Testis (tissue), 3 donors: Measurements from ENCODE around the gene FAM110A. TPM values are rescaled to one million over a fixed set of nuclear protein-coding genes. Genes with fewer than 3 reads are reported as not detected.

Experiments used
- DNase-seq: peaks from one replicate; pipeline ENCODE4 v3.0.0-alpha.2; 2019
- H3K27ac ChIP-seq, 2 donors: fragments of 200-600 bp; sonication (generic); one replicate each; pipeline ENCODE4 v1.5.1; 2019
- H3K27me3 ChIP-seq: fragments of 200-600 bp; sonication (generic); one replicate; pipeline ENCODE4 v1.5.1; 2019
- H3K36me3 ChIP-seq: fragments of 200-600 bp; sonication (generic); one replicate; pipeline ENCODE4 v1.5.1; 2017; ENCODE audit warnings: low read depth; ENCODE audit errors: missing control alignments
- H3K4me1 ChIP-seq: fragments of 200-600 bp; sonication (generic); one replicate; pipeline ENCODE4 v1.5.1; 2019
- H3K4me3 ChIP-seq, 2 donors: fragments of 200-600 bp; sonication (generic); one replicate each; pipeline ENCODE4 v1.5.1; 2017 to 2019
- H3K9me3 ChIP-seq: fragments of 200-600 bp; sonication (generic); one replicate; pipeline ENCODE4 v1.5.1; 2017
- CTCF ChIP-seq, 3 experiments: fragments of 450-650 bp in 2 of 3; fragments of 200-600 bp in 1 of 3; sonication (generic) in 1 of 3; IDR thresholded peaks; one replicate each; pipeline ENCODE4 v1.5.1; 2016 to 2019; ENCODE audit warnings: antibody characterized with exemption in 3 of 3, mild to moderate bottlenecking in 2 of 3, moderate library complexity in 1 of 3
- POLR2A ChIP-seq: fragments of 450-650 bp; IDR thresholded peaks from one replicate; pipeline ENCODE4 v1.6.1; 2017; ENCODE audit warnings: antibody characterized with exemption, mild to moderate bottlenecking, moderate library complexity
- WGBS, 2 donors: methylation state at CpG; one replicate each; pipeline ENCODE4 v1.1.5; 2018; 5-methylcytosine and 5-hydroxymethylcytosine counted together
- intact Hi-C: fragments of 100-400 bp; cut with DNase I; formaldehyde crosslinking; loops from one replicate; pipeline ENCODE4 v1.15.1; 2023; ENCODE audit warnings: low total_unique reads
- polyA plus RNA-seq: library from polyadenylated mRNA; stranded (reverse); fragments of 350-450 nt; fragmentation: Illumina TruSeq; extraction: RNeasy Lipid Tissue Mini Kit (QIAGEN cat#74804); gene quantifications from one replicate; pipeline ENCODE4 v1.2.3, GENCODE V29; 2014; ENCODE audit warnings: low read depth, low replicate concordance; ENCODE audit not compliant: insufficient read depth
- total RNA-seq, 2 donors: library from RNA; depleted of rRNA; stranded (reverse); fragments of >200 nt; gene quantifications; one replicate each; pipeline ENCODE4 v1.2.3, GENCODE V29; 2016

The FAM110A gene
- total and polyA plus RNA-seq, 3 donors from 2014 or later, result 5.1 to 7.7 (median 5.5) TPM

- no peak for DNase-seq
- no peak for TF ChIP-seq POLR2A
- TF ChIP-seq CTCF (IDR thresholded peaks at IDR 0.05), result no peak
- Histone ChIP-seq H3K27me3 (no peaks in the 10 kb centered on the region), H3K27ac (no peak overlapping the region), H3K36me3 (no peaks in the 10 kb centered on the region), H3K4me1 (peaks cover 7% of the 10 kb centered on the region), H3K9me3 (no peaks in the 10 kb centered on the region), H3K4me3 (no peak overlapping the region)
- 85 to 90% methylated on average over 6 to 10 of the region's 10 CpGs for WGBS, 2 donors
- intact Hi-C loops, result no loop called here
Observed at GRCh38 chr20:815226-815625, 18.3 kb upstream of the FAM110A start.

- Histone ChIP-seq H3K9me3 (no peaks in the 10 kb centered on the region), H3K4me1 (peaks cover 7% of the 10 kb centered on the region), H3K36me3 (no peaks in the 10 kb centered on the region), H3K4me3 (no peak overlapping the region), H3K27me3 (no peaks in the 10 kb centered on the region), H3K27ac (no peak overlapping the region)
- intact Hi-C loops, result loop anchor here (2.0 kb wide), 1 partner anchor 141 kb away; no protein-coding TSS in a partner anchor
- 27 to 29% methylated on average over 13 of the region's 13 CpGs for WGBS, 2 donors
- TF ChIP-seq CTCF (IDR thresholded peaks at IDR 0.05), result peak; percentile 94 to 99 (median 96)
- TF ChIP-seq POLR2A, result no peak
- DNase-seq, result peak; percentile 61
Observed at GRCh38 chr20:815914-816606, 17.5 kb upstream of the FAM110A start.

GRCh38 chr20:818001-818664 lies 15.4 kb upstream of the FAM110A start:
- 60 to 74% methylated on average over 17 of the region's 17 CpGs for WGBS, 2 donors
- no peaks in the 10 kb centered on the region for H3K36me3 ChIP-seq
- H3K27ac ChIP-seq, result no peak overlapping the region

GRCh38 chr20:819680-820322 lies 13.7 kb upstream of the FAM110A start:
- no peaks in the 10 kb centered on the region for H3K9me3 ChIP-seq
- H3K27ac ChIP-seq, result no peak overlapping the region
- intact Hi-C loops, result no loop called here
- no peaks in the 10 kb centered on the region for H3K27me3 ChIP-seq
- H3K4me3 ChIP-seq, result no peak overlapping the region
- no peak for TF ChIP-seq POLR2A
- TF ChIP-seq CTCF (IDR thresholded peaks at IDR 0.05), result no peak
- 89 to 91% methylated on average over 7 to 8 of the region's 8 CpGs for WGBS, 2 donors
- peaks cover 22% of the 10 kb centered on the region for H3K4me1 ChIP-seq
- no peaks in the 10 kb centered on the region for H3K36me3 ChIP-seq
- DNase-seq, result peak; percentile 10

More at GRCh38 chr20:818001-818664, 15.4 kb upstream of the FAM110A start:
- peak; percentile 11 for DNase-seq
- no peak overlapping the region for H3K4me3 ChIP-seq
- H3K4me1 ChIP-seq, result peaks cover 13% of the 10 kb centered on the region
- TF ChIP-seq CTCF (IDR thresholded peaks at IDR 0.05), result no peak
- TF ChIP-seq POLR2A, result no peak
- intact Hi-C loops, result no loop called here
- no peaks in the 10 kb centered on the region for H3K27me3 ChIP-seq
- no peaks in the 10 kb centered on the region for H3K9me3 ChIP-seq
